ENCODE results near the gene CBR3.

DNA sequence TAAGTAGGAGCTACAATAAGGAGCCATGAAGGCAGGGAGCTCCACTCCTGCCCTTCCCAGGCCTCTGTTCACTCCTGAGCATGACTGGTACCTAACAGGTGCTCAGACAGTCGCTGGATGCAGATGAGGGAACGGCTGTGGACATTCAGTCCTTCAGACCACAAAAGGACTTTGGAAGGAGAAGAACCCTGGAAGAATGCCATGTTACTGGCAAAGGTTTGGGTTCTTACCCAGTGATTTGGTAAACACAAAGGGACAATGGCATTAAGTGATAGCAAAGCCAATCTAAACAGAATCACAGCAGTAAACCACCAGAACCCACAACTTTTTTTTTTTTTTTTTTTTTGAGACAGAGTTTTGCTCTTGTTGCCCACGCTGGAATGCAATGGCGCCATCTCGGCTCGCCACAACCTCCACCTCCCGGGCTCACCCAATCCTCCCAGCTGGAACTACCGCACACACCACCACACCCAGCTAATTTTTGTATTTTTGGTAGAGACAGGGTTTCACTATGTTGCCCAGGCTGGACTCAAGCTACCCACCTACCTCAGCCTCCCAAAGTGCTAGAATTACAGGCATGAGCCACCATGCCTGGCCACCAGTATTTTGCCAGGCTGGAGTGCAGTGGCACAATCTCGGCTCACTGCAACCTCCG, 7.5 kb upstream of the CBR3 start:
- TF ChIP-seq POLR2A (IDR thresholded peaks at IDR 0.05), result no peak
- TF ChIP-seq, protein P1, sequence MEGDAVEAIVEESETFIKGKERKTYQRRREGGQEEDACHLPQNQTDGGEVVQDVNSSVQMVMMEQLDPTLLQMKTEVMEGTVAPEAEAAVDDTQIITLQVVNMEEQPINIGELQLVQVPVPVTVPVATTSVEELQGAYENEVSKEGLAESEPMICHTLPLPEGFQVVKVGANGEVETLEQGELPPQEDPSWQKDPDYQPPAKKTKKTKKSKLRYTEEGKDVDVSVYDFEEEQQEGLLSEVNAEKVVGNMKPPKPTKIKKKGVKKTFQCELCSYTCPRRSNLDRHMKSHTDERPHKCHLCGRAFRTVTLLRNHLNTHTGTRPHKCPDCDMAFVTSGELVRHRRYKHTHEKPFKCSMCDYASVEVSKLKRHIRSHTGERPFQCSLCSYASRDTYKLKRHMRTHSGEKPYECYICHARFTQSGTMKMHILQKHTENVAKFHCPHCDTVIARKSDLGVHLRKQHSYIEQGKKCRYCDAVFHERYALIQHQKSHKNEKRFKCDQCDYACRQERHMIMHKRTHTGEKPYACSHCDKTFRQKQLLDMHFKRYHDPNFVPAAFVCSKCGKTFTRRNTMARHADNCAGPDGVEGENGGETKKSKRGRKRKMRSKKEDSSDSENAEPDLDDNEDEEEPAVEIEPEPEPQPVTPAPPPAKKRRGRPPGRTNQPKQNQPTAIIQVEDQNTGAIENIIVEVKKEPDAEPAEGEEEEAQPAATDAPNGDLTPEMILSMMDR (IDR thresholded peaks at IDR 0.05), result no peak

All from right lobe of liver (tissue), 4 donors.